SK-N-SH (cell line): ENCODE measurements around the gene NAA10. TPM values are rescaled to one million over a fixed set of nuclear protein-coding genes. Genes with fewer than 3 reads are reported as not detected.
A peak's percentile ranks its signal among the peaks of the same experiment; 100 is the strongest.

Source experiments
- CTCF ChIA-PET: fragments of 300-600, 350-600 bp; formaldehyde crosslinking; extraction: SDS; loops from one replicate; lab custom pipeline; 2021; lab: Yijun Ruan, JAX
- POLR2A ChIA-PET: fragments of 350-600 bp; sonication (Branson Sonifier 250); formaldehyde crosslinking; extraction: SDS; loops from one replicate; lab custom pipeline; 2020; ENCODE audit warnings: antibody characterized with exemption, inconsistent platforms; lab: Yijun Ruan, JAX
- DNase-seq: peaks from one replicate; pipeline ENCODE4 v3.0.0; 2012
- H2AFZ ChIP-seq: fragments of 200-600 bp; sonication (generic); 2 replicates; pipeline ENCODE4 v1.8.1; 2016; ENCODE audit warnings: antibody characterized with exemption, mild to moderate bottlenecking, low read depth
- H3F3A ChIP-seq: fragments of 200-600 bp; sonication (generic); replicated peaks from 2 replicates; pipeline ENCODE3; 2016; ENCODE audit warnings: antibody characterized with exemption, mild to moderate bottlenecking; ENCODE audit not compliant: insufficient read depth
- H3K27ac ChIP-seq, 2 experiments: fragments of 200-500 bp in 1 of 2; fragments of 200-600 bp in 1 of 2; sonication (Bioruptor generic) in 1 of 2; sonication (generic), shearing (Covaris generic) in 1 of 2; 2 replicates each; pipeline versions ENCODE4 v1.5.1 to v1.6.1; 2014 to 2016; ENCODE audit warnings: low read depth in 2 of 2, inconsistent platforms in 1 of 2, low read length in 1 of 2, mild to moderate bottlenecking in 1 of 2, mixed read lengths in 1 of 2
- H3K27me3 ChIP-seq: fragments of 200-600 bp; sonication (generic), shearing (Covaris generic); 2 replicates; pipeline ENCODE4 v1.6.1; 2016; ENCODE audit warnings: mixed run types; ENCODE audit not compliant: insufficient read depth
- H3K36me3 ChIP-seq, 2 experiments: fragments of 200-500 bp in 1 of 2; fragments of 200-600 bp in 1 of 2; sonication (Bioruptor generic) in 1 of 2; sonication (generic) in 1 of 2; replicated peaks in 1 of 2; 2 replicates each; pipeline versions ENCODE3 to v1.5.1; 2014 to 2016; ENCODE audit warnings: low read length in 1 of 2, mild to moderate bottlenecking in 1 of 2; ENCODE audit not compliant: insufficient read depth in 2 of 2, control insufficient read depth in 1 of 2
- H3K4me1 ChIP-seq, 2 experiments: fragments of 200-500 bp in 1 of 2; fragments of 200-600 bp in 1 of 2; sonication (Bioruptor generic) in 1 of 2; sonication (generic), shearing (Covaris generic) in 1 of 2; 2 replicates each; pipeline versions ENCODE4 v1.5.1 to v1.6.1; 2014 to 2016; ENCODE audit warnings: low read depth in 1 of 2, low read length in 1 of 2, mixed run types in 1 of 2; ENCODE audit not compliant: insufficient read depth in 2 of 2, control insufficient read depth in 1 of 2
- H3K4me2 ChIP-seq: fragments of 200-600 bp; sonication (generic), shearing (Covaris generic); 2 replicates; pipeline ENCODE4 v1.6.1; 2017; ENCODE audit warnings: mixed run types
- H3K4me3 ChIP-seq, 2 experiments: fragments of 200-500 bp in 1 of 2; fragments of 200-600 bp in 1 of 2; sonication (Bioruptor generic) in 1 of 2; sonication (generic), shearing (Covaris generic) in 1 of 2; 2 replicates each; pipeline versions ENCODE4 v1.5.1 to v1.8.1; 2014 to 2016; ENCODE audit warnings: low read depth in 2 of 2, inconsistent platforms in 1 of 2, low read length in 1 of 2, mild to moderate bottlenecking in 1 of 2, mixed read lengths in 1 of 2, moderate library complexity in 1 of 2
- H3K79me2 ChIP-seq: fragments of 200-600 bp; sonication (generic); 2 replicates; pipeline ENCODE4 v1.8.1; 2017; ENCODE audit warnings: mild to moderate bottlenecking; ENCODE audit not compliant: insufficient read depth
- H3K9ac ChIP-seq: fragments of 200-600 bp; sonication (generic); 2 replicates; pipeline ENCODE4 v1.6.1; 2017; ENCODE audit warnings: mixed run types
- H3K9me2 ChIP-seq: fragments of 200-600 bp; sonication (generic); 2 replicates; pipeline ENCODE4 v1.6.1; 2017; ENCODE audit warnings: mixed run types
- H3K9me3 ChIP-seq: fragments of 200-600 bp; sonication (generic); 2 replicates; pipeline ENCODE4 v1.6.1; 2017; ENCODE audit warnings: mixed run types, mild to moderate bottlenecking, moderate library complexity
- H4K20me1 ChIP-seq: fragments of 200-600 bp; sonication (generic); 2 replicates; pipeline ENCODE4 v1.6.1; 2017; ENCODE audit warnings: mild to moderate bottlenecking, mixed run types; ENCODE audit not compliant: insufficient read depth
- CHD2 ChIP-seq: fragments of 150-350 bp; IDR thresholded peaks from 2 replicates; pipeline ENCODE4 v1.6.1; 2018; ENCODE audit warnings: low read length; ENCODE audit not compliant: partially characterized antibody
- CTCF ChIP-seq: fragments of 200-600 bp; sonication (generic); IDR thresholded peaks from 2 replicates; pipeline ENCODE4 v1.6.1; 2017; ENCODE audit warnings: antibody characterized with exemption, mild to moderate bottlenecking, moderate library complexity
- ELF1 ChIP-seq: IDR thresholded peaks from 2 replicates; pipeline ENCODE4 v1.4.0; 2012
- EZH2phosphoT487 ChIP-seq: fragments of 200-600 bp; sonication (generic); IDR thresholded peaks from 2 replicates; pipeline ENCODE4 v1.6.1; 2017; ENCODE audit warnings: low read depth, mixed run types, mild to moderate bottlenecking, antibody characterized with exemption, moderate library complexity, borderline replicate concordance
- FOSL2 ChIP-seq: IDR thresholded peaks from 2 replicates; pipeline ENCODE4 v1.4.0; 2012; ENCODE audit warnings: low read depth, mild to moderate bottlenecking, moderate library complexity, borderline replicate concordance
- FOXM1 ChIP-seq: IDR thresholded peaks from 2 replicates; pipeline ENCODE4 v1.4.0; 2012; ENCODE audit warnings: low read depth, mild to moderate bottlenecking
- PBX3 ChIP-seq: IDR thresholded peaks from 2 replicates; pipeline ENCODE4; 2012
- RCOR1 ChIP-seq: fragments of 150-350 bp; IDR thresholded peaks from 2 replicates; pipeline ENCODE4 v1.6.1; 2017; ENCODE audit warnings: antibody characterized with exemption, low read length
- SIN3A ChIP-seq: IDR thresholded peaks from 2 replicates; pipeline ENCODE4 v1.6.1; 2012; ENCODE audit warnings: low read depth, mild to moderate bottlenecking, low read length, moderate library complexity, borderline replicate concordance
- SMC3 ChIP-seq: IDR thresholded peaks from 2 replicates; pipeline ENCODE4 v1.6.1; 2012; ENCODE audit warnings: low read depth, low read length, improper control_type of control experiment
- TAF1 ChIP-seq: IDR thresholded peaks from 2 replicates; pipeline ENCODE4 v1.6.1; 2012; ENCODE audit warnings: low read depth, mild to moderate bottlenecking, low read length, moderate library complexity, borderline replicate concordance
- TCF12 ChIP-seq: IDR thresholded peaks from 2 replicates; pipeline ENCODE4 v1.4.0; 2012
- TEAD4 ChIP-seq: IDR thresholded peaks from 2 replicates; pipeline ENCODE4 v1.4.0; 2012; ENCODE audit warnings: mild to moderate bottlenecking, borderline replicate concordance; ENCODE audit not compliant: insufficient read depth
- USF1 ChIP-seq: IDR thresholded peaks from 2 replicates; pipeline ENCODE4 v1.4.0; 2012; ENCODE audit warnings: low read depth, borderline replicate concordance
- YY1 ChIP-seq: IDR thresholded peaks from 2 replicates; pipeline ENCODE4 v1.4.0; 2012; ENCODE audit warnings: low read depth, mild to moderate bottlenecking
- ZBTB33 ChIP-seq: IDR thresholded peaks from 2 replicates; pipeline ENCODE4 v1.4.0; 2012; ENCODE audit warnings: low read depth, borderline replicate concordance
- WGBS: methylation state at CpG from one replicate; pipeline ENCODE4 v1.1.6; 2017; ENCODE audit warnings: low lambda C conversion rate; 5-methylcytosine and 5-hydroxymethylcytosine counted together
- polyA plus RNA-seq, 3 experiments: library from polyadenylated mRNA; depleted of rRNA; stranded (reverse); fragments of >200 nt; gene quantifications; 2 replicates each; pipeline ENCODE4 v1.2.3, GENCODE V29; 2012
- TF ChIP-seq, protein P1 (sequence below): fragments of 150-350 bp; IDR thresholded peaks from 2 replicates; pipeline ENCODE4 v1.6.1; 2016; ENCODE audit warnings: mild to moderate bottlenecking, low read depth, low read length
- TF ChIP-seq, protein P2 (sequence below): fragments of 150-350 bp; IDR thresholded peaks from 2 replicates; pipeline ENCODE4 v1.6.1; 2017; ENCODE audit warnings: antibody characterized with exemption, low read length, low read depth, borderline replicate concordance
- TF ChIP-seq, protein P3 (sequence below): IDR thresholded peaks from 2 replicates; pipeline ENCODE4 v1.6.1; 2012; ENCODE audit warnings: mild to moderate bottlenecking, low read depth, low read length, moderate library complexity

NAA10 gene
- polyA plus RNA-seq, 1 of the 3 experiments (the other 2 are of a cell fraction), result 229 TPM

DNA sequence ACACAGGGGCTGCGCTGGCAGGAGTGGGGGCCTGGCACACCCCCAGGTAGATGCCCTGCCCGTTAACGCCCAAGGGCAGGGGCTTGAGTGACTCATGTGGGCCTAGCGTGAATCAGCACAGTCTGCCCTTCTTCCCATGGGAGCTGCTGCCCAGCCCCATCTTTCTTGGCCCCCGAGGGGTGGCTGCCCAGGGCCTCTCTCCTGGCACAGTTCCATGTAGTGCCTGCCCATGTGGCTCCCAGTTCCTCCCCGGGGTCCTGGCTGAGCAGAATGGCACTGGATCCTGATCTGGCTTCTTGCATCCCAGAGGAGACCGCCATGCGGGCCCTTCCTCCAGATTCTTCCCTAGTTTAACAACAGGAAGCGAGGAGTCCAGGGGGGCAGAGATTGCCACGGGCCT is 32.5 kb downstream of the NAA10 start (continued):
- TF ChIP-seq, protein P1, sequence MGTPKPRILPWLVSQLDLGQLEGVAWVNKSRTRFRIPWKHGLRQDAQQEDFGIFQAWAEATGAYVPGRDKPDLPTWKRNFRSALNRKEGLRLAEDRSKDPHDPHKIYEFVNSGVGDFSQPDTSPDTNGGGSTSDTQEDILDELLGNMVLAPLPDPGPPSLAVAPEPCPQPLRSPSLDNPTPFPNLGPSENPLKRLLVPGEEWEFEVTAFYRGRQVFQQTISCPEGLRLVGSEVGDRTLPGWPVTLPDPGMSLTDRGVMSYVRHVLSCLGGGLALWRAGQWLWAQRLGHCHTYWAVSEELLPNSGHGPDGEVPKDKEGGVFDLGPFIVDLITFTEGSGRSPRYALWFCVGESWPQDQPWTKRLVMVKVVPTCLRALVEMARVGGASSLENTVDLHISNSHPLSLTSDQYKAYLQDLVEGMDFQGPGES, result no peak

DNA sequence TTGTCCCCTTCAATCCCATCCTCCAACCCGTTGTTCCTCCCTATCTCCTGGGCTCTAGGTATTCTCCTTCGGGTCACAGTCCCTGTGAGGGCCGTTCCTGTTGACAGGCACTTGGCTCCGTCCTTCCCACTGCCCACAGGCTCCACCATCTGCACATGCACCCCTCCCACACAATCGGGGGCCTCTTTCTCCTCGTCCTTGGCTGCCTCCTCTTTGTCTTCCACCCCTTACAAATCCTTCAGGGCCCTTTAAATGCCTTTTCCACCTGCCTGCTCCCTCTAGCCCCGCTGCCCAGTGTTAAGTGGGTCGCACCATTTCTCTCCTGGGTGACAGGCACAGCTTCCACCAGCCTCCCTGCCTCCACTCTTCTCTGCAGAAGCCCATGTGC is 33.1 kb downstream of the NAA10 start:
- Histone ChIP-seq H3K36me3 (no peaks in the 10 kb centered on the region), H3K27ac (peak overlapping the region in 1 of 2 experiments; percentile 0; a peak in 2 of 4 replicates), H3K4me1 (peaks cover 0 to 33% of the 10 kb centered on the region in 2 experiments; a peak in 1 of 4 replicates), H3K9ac (no peak overlapping the region), H2AFZ (no peak overlapping the region), H3K27me3 (peaks cover 25% of the 10 kb centered on the region), H4K20me1 (no peaks in the 10 kb centered on the region), H3K4me3 (no peak overlapping the region), H3K4me2 (no peak overlapping the region), H3F3A (no peaks in the 10 kb centered on the region), H3K9me2 (no peaks in the 10 kb centered on the region), H3K9me3 (no peaks in the 10 kb centered on the region), H3K79me2 (no peaks in the 10 kb centered on the region)
- ChIA-PET CTCF (interaction anchor here (1.0 to 2.0 kb wide), 3 partner anchors 9 to 82 kb away, joined by 3 to 8 read pairs (median 3); no protein-coding TSS in a partner anchor), POLR2A (no interaction called here)
- WGBS, result 36% methylated on average over 8 of the region's 8 CpGs
- DNase-seq, result peak; percentile 27
- TF ChIP-seq ELF1 (no peak), CTCF (no peak), CHD2 (no peak), EZH2phosphoT487 (no peak), FOXM1 (no peak), TCF12 (no peak), USF1 (no peak), TEAD4 (no peak), YY1 (no peak), ZBTB33 (no peak), SMC3 (no peak), PBX3 (no peak), TAF1 (no peak), SIN3A (no peak), FOSL2 (no peak), RCOR1 (no peak)
- TF ChIP-seq, protein P2, sequence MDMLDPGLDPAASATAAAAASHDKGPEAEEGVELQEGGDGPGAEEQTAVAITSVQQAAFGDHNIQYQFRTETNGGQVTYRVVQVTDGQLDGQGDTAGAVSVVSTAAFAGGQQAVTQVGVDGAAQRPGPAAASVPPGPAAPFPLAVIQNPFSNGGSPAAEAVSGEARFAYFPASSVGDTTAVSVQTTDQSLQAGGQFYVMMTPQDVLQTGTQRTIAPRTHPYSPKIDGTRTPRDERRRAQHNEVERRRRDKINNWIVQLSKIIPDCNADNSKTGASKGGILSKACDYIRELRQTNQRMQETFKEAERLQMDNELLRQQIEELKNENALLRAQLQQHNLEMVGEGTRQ, result no peak
- TF ChIP-seq, protein P3, sequence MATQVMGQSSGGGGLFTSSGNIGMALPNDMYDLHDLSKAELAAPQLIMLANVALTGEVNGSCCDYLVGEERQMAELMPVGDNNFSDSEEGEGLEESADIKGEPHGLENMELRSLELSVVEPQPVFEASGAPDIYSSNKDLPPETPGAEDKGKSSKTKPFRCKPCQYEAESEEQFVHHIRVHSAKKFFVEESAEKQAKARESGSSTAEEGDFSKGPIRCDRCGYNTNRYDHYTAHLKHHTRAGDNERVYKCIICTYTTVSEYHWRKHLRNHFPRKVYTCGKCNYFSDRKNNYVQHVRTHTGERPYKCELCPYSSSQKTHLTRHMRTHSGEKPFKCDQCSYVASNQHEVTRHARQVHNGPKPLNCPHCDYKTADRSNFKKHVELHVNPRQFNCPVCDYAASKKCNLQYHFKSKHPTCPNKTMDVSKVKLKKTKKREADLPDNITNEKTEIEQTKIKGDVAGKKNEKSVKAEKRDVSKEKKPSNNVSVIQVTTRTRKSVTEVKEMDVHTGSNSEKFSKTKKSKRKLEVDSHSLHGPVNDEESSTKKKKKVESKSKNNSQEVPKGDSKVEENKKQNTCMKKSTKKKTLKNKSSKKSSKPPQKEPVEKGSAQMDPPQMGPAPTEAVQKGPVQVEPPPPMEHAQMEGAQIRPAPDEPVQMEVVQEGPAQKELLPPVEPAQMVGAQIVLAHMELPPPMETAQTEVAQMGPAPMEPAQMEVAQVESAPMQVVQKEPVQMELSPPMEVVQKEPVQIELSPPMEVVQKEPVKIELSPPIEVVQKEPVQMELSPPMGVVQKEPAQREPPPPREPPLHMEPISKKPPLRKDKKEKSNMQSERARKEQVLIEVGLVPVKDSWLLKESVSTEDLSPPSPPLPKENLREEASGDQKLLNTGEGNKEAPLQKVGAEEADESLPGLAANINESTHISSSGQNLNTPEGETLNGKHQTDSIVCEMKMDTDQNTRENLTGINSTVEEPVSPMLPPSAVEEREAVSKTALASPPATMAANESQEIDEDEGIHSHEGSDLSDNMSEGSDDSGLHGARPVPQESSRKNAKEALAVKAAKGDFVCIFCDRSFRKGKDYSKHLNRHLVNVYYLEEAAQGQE, result no peak
